Pancreas (tissue), 10 donors: Measurements from ENCODE around the gene TBX2. TPM values are rescaled to one million over a fixed set of nuclear protein-coding genes. Genes with fewer than 3 reads are reported as not detected.
A peak's percentile ranks its signal among the peaks of the same experiment; 100 is the strongest.
"Not testable (repeated sequence)": the region's sequence is repeated elsewhere in the genome, so short reads cannot be mapped to it uniquely, and the experiment has no call there.

Source experiments
- ATAC-seq, 4 donors: fragments of 200-7000 bp; cut with Tn5 transposase; one replicate each; pipeline versions ENCODE4 v1.8.0 to v1.9.1; 2020; ENCODE audit warnings: mild to moderate bottlenecking in 4 of 4, moderate library complexity in 4 of 4
- DNase-seq, 6 donors: peaks; one replicate each; pipeline ENCODE4 v3.0.0-alpha.2; 2020
- FAIRE-seq: peaks from 2 replicates; lab custom pipeline; 2012; peaks lifted over from hg19 to GRCh38; lab: Jason Lieb, UNC
- H3K27ac ChIP-seq, 4 donors: fragments of 200-600 bp; sonication (generic); 1 replicate in 3 of 4; 2 replicates in 1 of 4; pipeline versions ENCODE4 v1.5.0 to v1.8.0; 2020
- H3K27me3 ChIP-seq, 4 donors: fragments of 200-600 bp; one replicate each; pipeline ENCODE4 v1.8.0; 2021
- H3K36me3 ChIP-seq, 3 donors: fragments of 200-600 bp; sonication (generic) in 1 of 3; one replicate each; pipeline versions ENCODE4 v1.5.0 to v1.8.0; 2020 to 2021
- H3K4me1 ChIP-seq, 3 donors: fragments of 200-600 bp; one replicate each; pipeline ENCODE4 v1.8.0; 2021
- H3K4me3 ChIP-seq, 4 donors: fragments of 200-600 bp; sonication (generic) in 2 of 4; one replicate each; pipeline versions ENCODE4 v1.5.0 to v1.8.0; 2020 to 2021
- H3K9me3 ChIP-seq, 4 donors: fragments of 200-600 bp; one replicate each; pipeline ENCODE4 v1.8.0; 2021
- WGBS, 2 donors: extraction: QIAGEN DNeasy Blood & Tissue Kit; methylation state at CpG; one replicate each; pipeline ENCODE4 v1.1.7; 2013; 5-methylcytosine and 5-hydroxymethylcytosine counted together
- intact Hi-C, 3 donors: fragments of 100-400 bp; cut with DNase I; formaldehyde crosslinking; loops; one replicate each; pipeline versions ENCODE4 v1.11.1 to v1.14.2; 2022
- polyA plus RNA-seq, 2 donors: library from polyadenylated mRNA; stranded (reverse); fragments of 200-250 nt; gene quantifications; one replicate each; pipeline ENCODE4 v1.2.3, GENCODE V29; 2013
- total RNA-seq, 6 donors: library from RNA; stranded (reverse); fragmentation: NEBNext Ultra II Directional in 4 of 6; extraction: Animal tissue kit (Norgen Biotek cat#: 25700) in 4 of 6; gene quantifications; one replicate each; pipeline versions ENCODE4 v1.2.1 to v1.2.4, GENCODE V29; 2021 to 2023
- TF ChIP-seq, protein P1 (sequence below), 4 donors: fragments of 200-600 bp; sonication (generic) in 3 of 4; IDR thresholded peaks; one replicate each; pipeline versions ENCODE4 v1.5.0 to v1.8.0; 2021; ENCODE audit warnings: antibody characterized with exemption in 4 of 4
- donor health status: healthy with polysubstance abuse.
- donor health status: DM: no; HTN: no; CAD: no; lungs with moderate emphysema.
- donor health status: DM: no; HTN: no; CAD: no.
- donor health status: control.
- donor health status: control.
- donor health status: Bipolar disorder and iron deficiency.
- donor health status: DM: yes; HTN: yes; CAD: no.
- donor health status: DM: no; HTN: no; CAD: no.
- donor health status: DM: no; HTN: no; CAD: no.
- donor health status: DM: yes; HTN: yes; CAD: no.

The TBX2 gene
- total and polyA plus RNA-seq, 8 donors = 1.2 to 12.1 (median 2.7) TPM

DNA sequence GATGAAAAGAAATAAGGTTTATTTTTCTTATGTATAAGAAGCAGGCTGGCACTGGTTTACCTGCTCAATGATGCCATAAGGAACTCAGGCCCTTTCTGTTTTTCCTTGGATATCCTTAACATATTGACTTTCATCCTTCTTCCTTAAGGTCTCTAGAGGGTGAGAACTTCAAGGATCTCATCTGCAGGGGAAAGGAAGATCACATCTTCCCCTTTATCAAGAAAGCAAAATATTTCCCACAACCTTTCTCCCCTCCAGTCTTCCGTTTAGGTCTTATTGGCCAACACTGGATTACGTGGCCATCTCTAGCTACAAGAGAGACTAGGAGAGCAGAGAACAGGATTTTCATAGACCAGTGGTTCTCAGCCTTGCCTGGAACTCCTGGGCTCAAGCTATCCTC lies 48.4 kb downstream of the TBX2 start:
- H3K4me3 ChIP-seq = no peak overlapping the region
- H3K27me3 ChIP-seq = peaks cover 0 to 13% (median 8%) of the 10 kb centered on the region in 4 donors
- H3K36me3 ChIP-seq = no peaks in the 10 kb centered on the region
- H3K9me3 ChIP-seq = no peaks in the 10 kb centered on the region
- DNase-seq (no peak), FAIRE-seq (no peak), ATAC-seq (no peak)
- no peak overlapping the region for H3K27ac ChIP-seq
- TF ChIP-seq, protein P1, sequence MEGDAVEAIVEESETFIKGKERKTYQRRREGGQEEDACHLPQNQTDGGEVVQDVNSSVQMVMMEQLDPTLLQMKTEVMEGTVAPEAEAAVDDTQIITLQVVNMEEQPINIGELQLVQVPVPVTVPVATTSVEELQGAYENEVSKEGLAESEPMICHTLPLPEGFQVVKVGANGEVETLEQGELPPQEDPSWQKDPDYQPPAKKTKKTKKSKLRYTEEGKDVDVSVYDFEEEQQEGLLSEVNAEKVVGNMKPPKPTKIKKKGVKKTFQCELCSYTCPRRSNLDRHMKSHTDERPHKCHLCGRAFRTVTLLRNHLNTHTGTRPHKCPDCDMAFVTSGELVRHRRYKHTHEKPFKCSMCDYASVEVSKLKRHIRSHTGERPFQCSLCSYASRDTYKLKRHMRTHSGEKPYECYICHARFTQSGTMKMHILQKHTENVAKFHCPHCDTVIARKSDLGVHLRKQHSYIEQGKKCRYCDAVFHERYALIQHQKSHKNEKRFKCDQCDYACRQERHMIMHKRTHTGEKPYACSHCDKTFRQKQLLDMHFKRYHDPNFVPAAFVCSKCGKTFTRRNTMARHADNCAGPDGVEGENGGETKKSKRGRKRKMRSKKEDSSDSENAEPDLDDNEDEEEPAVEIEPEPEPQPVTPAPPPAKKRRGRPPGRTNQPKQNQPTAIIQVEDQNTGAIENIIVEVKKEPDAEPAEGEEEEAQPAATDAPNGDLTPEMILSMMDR (IDR thresholded peaks at IDR 0.05) = no peak
- H3K4me1 ChIP-seq = peaks cover 0 to 10% (median 0%) of the 10 kb centered on the region in 3 donors
- intact Hi-C loops = no loop called here
- 72% methylated on average over 2 of the region's 2 CpGs for WGBS, 2 donors

DNA sequence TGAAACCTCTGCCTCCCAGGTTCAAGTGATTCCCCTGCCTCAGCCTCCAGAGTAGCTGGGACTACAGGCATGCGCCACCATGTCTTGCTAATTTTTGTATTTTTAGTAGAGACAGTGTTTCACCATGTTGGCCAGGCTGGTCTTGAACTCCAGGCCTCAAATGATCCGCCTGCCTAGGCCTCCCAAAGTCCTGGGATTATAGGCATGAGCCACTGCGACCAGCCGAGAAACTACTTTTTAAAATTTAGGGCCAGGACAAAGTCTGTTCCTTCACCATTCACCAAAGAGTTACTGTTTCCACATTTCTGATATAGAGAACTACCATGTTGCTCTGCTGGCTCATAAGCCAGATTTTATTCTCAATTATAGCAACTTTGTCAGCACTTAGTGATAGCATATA lies 49.5 kb downstream of the TBX2 start:
- FAIRE-seq, ATAC-seq, H3K4me3 ChIP-seq, H3K36me3 ChIP-seq, intact Hi-C loops, H3K27ac ChIP-seq, H3K9me3 ChIP-seq, DNase-seq: not testable (repeated sequence)
- H3K4me1 ChIP-seq = peaks cover 0 to 10% (median 0%) of the 10 kb centered on the region in 3 donors
- H3K27me3 ChIP-seq = peaks cover 5 to 24% (median 15%) of the 10 kb centered on the region in 4 donors
- WGBS, 2 donors = 79 to 95% methylated on average over 4 of the region's 4 CpGs

DNA sequence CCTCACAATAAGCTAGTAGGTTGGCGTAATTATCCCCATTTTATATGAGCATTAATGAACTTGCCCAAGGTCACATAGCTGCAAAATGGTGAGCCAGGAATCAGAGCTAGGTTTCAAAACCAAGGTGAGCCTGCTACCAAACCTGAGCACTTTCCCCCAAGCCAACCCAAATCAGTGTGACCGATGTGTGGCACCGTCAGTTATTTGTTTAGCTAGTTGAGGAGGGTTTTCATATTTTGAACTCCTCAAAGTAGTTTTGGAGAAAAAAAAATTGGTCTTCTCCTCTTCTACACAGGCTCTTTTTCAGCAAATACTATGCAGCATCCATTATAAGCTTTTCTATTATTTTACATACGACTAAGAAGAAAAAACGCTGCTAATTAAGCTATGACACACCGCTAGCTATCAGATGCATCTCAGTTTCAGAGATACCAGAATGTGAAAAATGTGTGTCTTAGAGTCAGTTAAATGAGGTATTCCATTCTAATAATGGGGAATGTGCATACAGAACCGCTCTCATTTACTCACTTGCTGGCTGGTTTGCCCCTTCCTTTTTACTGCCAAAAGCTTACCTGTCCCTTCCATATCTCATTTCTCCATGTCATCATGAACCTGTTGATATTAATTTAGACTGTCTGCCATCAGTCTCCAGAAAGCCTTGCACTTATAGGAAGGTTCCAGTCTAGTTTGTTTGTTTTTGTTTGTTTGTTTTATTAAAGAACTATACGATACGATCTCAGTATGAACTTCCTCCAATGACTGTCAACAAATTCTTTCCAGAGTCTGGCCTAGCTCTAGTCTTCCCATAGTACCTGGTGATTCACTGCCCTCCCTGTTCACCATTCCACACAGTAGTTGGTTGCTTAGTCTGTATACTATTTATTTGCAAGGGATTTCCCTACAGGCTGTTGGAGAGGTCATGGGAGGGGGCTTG lies 50.3 kb downstream of the TBX2 start:
- Histone ChIP-seq H3K36me3 (no peaks in the 10 kb centered on the region), H3K4me1 (peaks cover 0 to 10% (median 0%) of the 10 kb centered on the region in 3 donors), H3K9me3 (no peaks in the 10 kb centered on the region), H3K4me3 (no peak overlapping the region), H3K27me3 (peaks cover 7 to 31% (median 21%) of the 10 kb centered on the region in 4 donors), H3K27ac (no peak overlapping the region)
- WGBS, 2 donors = 88 to 90% methylated on average over 9 of the region's 9 CpGs
- FAIRE-seq (no peak), DNase-seq (no peak), ATAC-seq (no peak)
- intact Hi-C loops = no loop called here
- TF ChIP-seq, protein P1 (IDR thresholded peaks at IDR 0.05) = no peak

DNA sequence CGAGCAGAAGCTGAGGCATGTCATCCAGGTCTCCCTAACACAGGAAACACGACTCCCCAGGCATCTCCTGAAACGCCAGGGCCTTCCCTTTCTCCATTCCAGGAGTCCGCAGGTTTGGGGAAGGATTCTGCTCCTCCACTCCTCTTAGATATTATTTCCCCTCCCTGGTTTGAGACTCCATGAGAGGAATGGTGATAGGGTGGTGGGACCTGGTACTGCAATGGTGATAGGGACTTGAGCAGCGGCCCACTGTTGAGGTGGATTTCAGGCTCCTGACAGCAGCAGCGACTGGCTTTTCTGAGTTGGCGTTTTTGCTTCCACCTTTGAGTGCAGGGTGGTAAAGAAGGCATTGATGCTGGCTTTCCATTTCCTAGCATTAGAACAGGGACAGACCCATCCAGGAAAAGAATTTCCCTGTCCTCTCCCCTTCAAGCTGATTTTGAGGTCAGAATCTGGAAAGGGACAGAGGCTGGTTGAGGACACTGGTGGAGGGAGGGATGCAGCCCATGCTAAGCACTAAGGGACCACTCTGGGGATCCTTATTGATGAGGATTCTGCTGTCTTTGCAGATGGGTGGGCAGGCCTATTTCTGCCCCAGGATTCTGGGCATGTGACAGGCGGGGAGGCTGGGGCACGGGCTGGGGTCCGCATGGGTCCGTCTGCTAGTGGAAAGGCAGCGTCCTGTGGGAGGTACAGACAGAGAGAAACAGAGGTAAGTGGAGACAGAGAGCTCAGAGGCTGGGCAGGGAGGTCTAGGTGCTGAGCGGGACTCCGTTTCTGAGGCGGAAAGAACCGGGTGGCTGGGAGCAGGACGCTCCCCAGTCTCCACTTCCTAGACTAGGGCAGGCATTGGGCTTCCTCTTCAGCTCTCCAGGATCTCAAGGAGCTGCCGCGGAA lies 51.2 kb downstream of the TBX2 start:
- intact Hi-C loops = no loop called here
- H3K4me1 ChIP-seq = peaks cover 0 to 10% (median 0%) of the 10 kb centered on the region in 3 donors
- H3K27ac ChIP-seq = no peak overlapping the region
- ATAC-seq (no peak), DNase-seq (no peak), FAIRE-seq (no peak)
- H3K36me3 ChIP-seq = no peaks in the 10 kb centered on the region
- TF ChIP-seq, protein P1 (IDR thresholded peaks at IDR 0.05) = no peak
- no peaks in the 10 kb centered on the region for H3K9me3 ChIP-seq
- WGBS, 2 donors = 87 to 91% methylated on average over 19 of the region's 19 CpGs
- peaks cover 7 to 40% (median 23%) of the 10 kb centered on the region in 4 donors for H3K27me3 ChIP-seq
- H3K4me3 ChIP-seq = peak overlapping the region in 1 of 4 donors; percentile 39
